Measurements from ENCODE around the gene POFUT2. TPM values are rescaled to one million over a fixed set of nuclear protein-coding genes. Genes with fewer than 3 reads are reported as not detected.

Gene POFUT2
- total RNA-seq, 1 donor from 2014 or later = 62.5 TPM

- Mint-ChIP-seq H3K4me3 (no peak overlapping the region), H3K9me3 (peaks cover 4% of the 10 kb centered on the region), H3K36me3 (peaks cover 5% of the 10 kb centered on the region), H3K27me3 (ENCODE audit: low read depth) (no peaks in the 10 kb centered on the region), H3K27ac (no peak overlapping the region), H3K4me1 (peaks cover 25% of the 10 kb centered on the region)
- no peak for DNase-seq (ENCODE audit: low spot score in 2 of 2, unreplicated experiment in 2 of 2)
- no peak for TF ChIP-seq CTCF (IDR thresholded peaks at IDR 0.05; ENCODE audit: unreplicated experiment)
Measured at GRCh38 chr21:45302082-45303061, 14.7 kb upstream of the POFUT2 start.

GRCh38 chr21:45301521-45302081 is 13.9 kb upstream of the POFUT2 start:
- peaks cover 20% of the 10 kb centered on the region for H3K4me1 Mint-ChIP-seq
- no peak for TF ChIP-seq CTCF (IDR thresholded peaks at IDR 0.05; ENCODE audit: unreplicated experiment)
- peaks cover 10% of the 10 kb centered on the region for H3K36me3 Mint-ChIP-seq
- no peak for DNase-seq (ENCODE audit: low spot score in 2 of 2, unreplicated experiment in 2 of 2)
- no peak overlapping the region for H3K4me3 Mint-ChIP-seq
- no peaks in the 10 kb centered on the region for H3K27me3 Mint-ChIP-seq (ENCODE audit: low read depth)
- H3K9me3 Mint-ChIP-seq = peaks cover 7% of the 10 kb centered on the region
- no peak overlapping the region for H3K27ac Mint-ChIP-seq

GRCh38 chr21:45300786-45301520 is 13.3 kb upstream of the POFUT2 start:
- Mint-ChIP-seq H3K27me3 (ENCODE audit: low read depth) (no peaks in the 10 kb centered on the region), H3K36me3 (peaks cover 10% of the 10 kb centered on the region), H3K27ac (peak overlapping the region; percentile 61)

GRCh38 chr21:45299864-45300785 is 12.4 kb upstream of the POFUT2 start:
- peak in 1 of 2 experiments; percentile 16 for DNase-seq (ENCODE audit: low spot score in 2 of 2, unreplicated experiment in 2 of 2)
- Mint-ChIP-seq H3K27ac (peak overlapping the region; percentile 86), H3K4me3 (no peak overlapping the region), H3K27me3 (ENCODE audit: low read depth) (no peaks in the 10 kb centered on the region), H3K4me1 (peaks cover 35% of the 10 kb centered on the region), H3K9me3 (peaks cover 7% of the 10 kb centered on the region), H3K36me3 (peaks cover 10% of the 10 kb centered on the region)
- TF ChIP-seq CTCF (IDR thresholded peaks at IDR 0.05; ENCODE audit: unreplicated experiment) = no peak

More at GRCh38 chr21:45300786-45301520, 13.3 kb upstream of the POFUT2 start:
- Mint-ChIP-seq H3K4me1 (peaks cover 27% of the 10 kb centered on the region), H3K4me3 (no peak overlapping the region), H3K9me3 (peaks cover 7% of the 10 kb centered on the region)
- no peak for TF ChIP-seq CTCF (IDR thresholded peaks at IDR 0.05; ENCODE audit: unreplicated experiment)
- DNase-seq (ENCODE audit: low spot score in 2 of 2, unreplicated experiment in 2 of 2) = peak in 1 of 2 experiments; percentile 14
